GM19395 (cell line): ENCODE measurements around the gene NBAS.
"Not testable (repeated sequence)": the region's sequence is repeated elsewhere in the genome, so short reads cannot be mapped to it uniquely, and the experiment has no call there.

Source experiments
- ATAC-seq: cut with Tn5 transposase; IDR thresholded peaks from one replicate; pipeline ENCODE4 v1.9.1; 2021; ENCODE audit warnings: mild to moderate bottlenecking, moderate library complexity; ENCODE audit not compliant: unreplicated experiment

NBAS gene

GRCh38 chr2:15561574-15562344 is 625 bp upstream of the NBAS start:
- peak; percentile 38 for ATAC-seq

GRCh38 chr2:15560140-15560987 is 770 bp downstream of the NBAS start:
- ATAC-seq, result peak; percentile 60

- ATAC-seq, result no peak
Observed at GRCh38 chr2:15559379-15560139, 1.6 kb downstream of the NBAS start.

GRCh38 chr2:15557887-15558311 is 3.2 kb downstream of the NBAS start:
- ATAC-seq, result no peak

GRCh38 chr2:15556311-15556930 is 4.7 kb downstream of the NBAS start:
- ATAC-seq, result no peak

- ATAC-seq, result no peak
Observed at GRCh38 chr2:15555760-15556193, 5.4 kb downstream of the NBAS start.

GRCh38 chr2:15554525-15555218 is 6.5 kb downstream of the NBAS start:
- ATAC-seq, result no peak

GRCh38 chr2:15553951-15554350 is 7.2 kb downstream of the NBAS start:
- ATAC-seq, result no peak

GRCh38 chr2:15553519-15553918 is 7.6 kb downstream of the NBAS start:
- no peak for ATAC-seq

GRCh38 chr2:15548974-15549373 is 12.2 kb downstream of the NBAS start:
- ATAC-seq, result no peak

GRCh38 chr2:15547115-15547876 is 13.8 kb downstream of the NBAS start:
- ATAC-seq, result no peak

- no peak for ATAC-seq
Observed at GRCh38 chr2:15546297-15547098, 14.6 kb downstream of the NBAS start.

- ATAC-seq, result no peak
Observed at GRCh38 chr2:15544227-15544626, 16.9 kb downstream of the NBAS start.

GRCh38 chr2:15543541-15543940 is 17.6 kb downstream of the NBAS start:
- no peak for ATAC-seq

GRCh38 chr2:15543053-15543452 is 18.1 kb downstream of the NBAS start:
- ATAC-seq, result no peak

GRCh38 chr2:15542269-15542668 is 18.9 kb downstream of the NBAS start:
- ATAC-seq, result not testable (repeated sequence)

GRCh38 chr2:15540523-15540922 is 20.6 kb downstream of the NBAS start:
- ATAC-seq, result not testable (repeated sequence)

- ATAC-seq, result peak; percentile 94
Observed at GRCh38 chr2:15539999-15540398, 21.1 kb downstream of the NBAS start.

- ATAC-seq, result no peak
Observed at GRCh38 chr2:15538792-15539191, 22.3 kb downstream of the NBAS start.
